Cardiac muscle cell (in vitro differentiated cells and primary cell): ENCODE data around the gene FAM53B. TPM values are rescaled to one million over a fixed set of nuclear protein-coding genes. Genes with fewer than 3 reads are reported as not detected.
"Not testable (repeated sequence)": the region's sequence is repeated elsewhere in the genome, so short reads cannot be mapped to it uniquely, and the experiment has no call there.

Experiments used
- DNase-seq, 2 donors: peaks; one replicate each; pipeline versions ENCODE4 v3.0.0 to v3.0.0-alpha.2; 2010 to 2017; ENCODE audit warnings: low read depth in 1 of 2, low spot score in 1 of 2
- H3K27ac ChIP-seq: fragments of 200-600 bp; sonication (generic); 2 replicates; pipeline ENCODE4 v1.5.1; 2016
- H3K27me3 ChIP-seq: fragments of 200-600 bp; sonication (generic); 2 replicates; pipeline ENCODE4 v1.6.0; 2016; ENCODE audit warnings: control low read depth
- H3K36me3 ChIP-seq: fragments of 200-600 bp; sonication (generic); 2 replicates; pipeline ENCODE4 v1.5.1; 2016; ENCODE audit warnings: control low read depth
- H3K4me1 ChIP-seq: fragments of 200-600 bp; sonication (generic); 2 replicates; pipeline ENCODE4 v1.8.1; 2017; ENCODE audit warnings: low read depth, mild to moderate bottlenecking, mixed run types
- H3K4me3 ChIP-seq: fragments of 200-600 bp; sonication (generic); 2 replicates; pipeline ENCODE4 v1.5.1; 2016; ENCODE audit warnings: mild to moderate bottlenecking
- H3K9me3 ChIP-seq: fragments of 200-600 bp; sonication (generic); 2 replicates; pipeline ENCODE4 v1.5.1; 2017; ENCODE audit warnings: low read depth, mild to moderate bottlenecking, control low read depth
- polyA plus RNA-seq: library from polyadenylated mRNA; unstranded; fragments of >200 nt; fragmentation: Nextera tagmentation; extraction: Ambion mirVana; gene quantifications from 2 replicates; pipeline ENCODE4 v1.2.1, GENCODE V29; 2016
- total RNA-seq: library from RNA; depleted of rRNA; stranded (reverse); fragments of >200 nt; gene quantifications from 2 replicates; pipeline ENCODE4 v1.2.3, GENCODE V29; 2016
- TF ChIP-seq, protein P1 (sequence below): IDR thresholded peaks from 2 replicates; pipeline ENCODE4 v1.5.1; 2012; ENCODE audit warnings: low read depth, mild to moderate bottlenecking, low read length

FAM53B gene
- total and polyA plus RNA-seq, 2 experiments from 2014 or later, result 10.2 to 34.8 TPM

DNA sequence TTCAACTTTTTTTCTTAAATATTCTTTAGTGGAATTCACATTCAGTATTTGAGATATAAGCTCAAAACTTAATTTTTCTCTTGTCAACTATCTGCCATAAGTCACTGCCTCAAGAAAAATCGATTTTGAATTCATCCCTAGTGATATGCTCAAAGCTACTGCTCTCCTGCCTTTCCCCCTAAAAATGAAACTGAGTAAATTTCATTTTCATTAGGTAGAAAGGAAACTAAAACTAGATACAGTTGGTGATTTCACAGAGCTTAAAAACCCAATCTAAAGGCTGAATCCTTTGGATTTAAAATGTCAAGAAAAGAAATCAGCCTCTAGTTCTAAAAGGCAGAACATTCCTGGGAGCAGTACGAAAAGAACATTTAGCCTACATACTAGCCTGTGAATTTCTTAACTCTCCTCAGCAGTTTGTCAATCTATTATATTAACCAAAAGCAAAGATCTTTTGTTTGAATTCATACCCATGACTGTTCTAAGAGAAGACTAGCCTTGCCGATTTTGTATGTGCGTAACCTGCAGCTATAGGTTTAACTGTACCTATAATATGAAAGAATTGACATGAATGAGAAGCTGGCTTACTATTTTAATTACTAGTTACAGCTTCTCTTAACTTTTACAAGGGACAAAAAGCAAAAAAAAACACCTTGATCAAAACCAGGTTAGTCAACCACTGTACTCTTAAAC lies 4.9 kb upstream of the FAM53B start:
- TF ChIP-seq, protein P1, sequence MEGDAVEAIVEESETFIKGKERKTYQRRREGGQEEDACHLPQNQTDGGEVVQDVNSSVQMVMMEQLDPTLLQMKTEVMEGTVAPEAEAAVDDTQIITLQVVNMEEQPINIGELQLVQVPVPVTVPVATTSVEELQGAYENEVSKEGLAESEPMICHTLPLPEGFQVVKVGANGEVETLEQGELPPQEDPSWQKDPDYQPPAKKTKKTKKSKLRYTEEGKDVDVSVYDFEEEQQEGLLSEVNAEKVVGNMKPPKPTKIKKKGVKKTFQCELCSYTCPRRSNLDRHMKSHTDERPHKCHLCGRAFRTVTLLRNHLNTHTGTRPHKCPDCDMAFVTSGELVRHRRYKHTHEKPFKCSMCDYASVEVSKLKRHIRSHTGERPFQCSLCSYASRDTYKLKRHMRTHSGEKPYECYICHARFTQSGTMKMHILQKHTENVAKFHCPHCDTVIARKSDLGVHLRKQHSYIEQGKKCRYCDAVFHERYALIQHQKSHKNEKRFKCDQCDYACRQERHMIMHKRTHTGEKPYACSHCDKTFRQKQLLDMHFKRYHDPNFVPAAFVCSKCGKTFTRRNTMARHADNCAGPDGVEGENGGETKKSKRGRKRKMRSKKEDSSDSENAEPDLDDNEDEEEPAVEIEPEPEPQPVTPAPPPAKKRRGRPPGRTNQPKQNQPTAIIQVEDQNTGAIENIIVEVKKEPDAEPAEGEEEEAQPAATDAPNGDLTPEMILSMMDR, result no peak
- no peak for DNase-seq
- Histone ChIP-seq H3K4me1 (no peaks in the 10 kb centered on the region), H3K9me3 (no peaks in the 10 kb centered on the region), H3K27ac (no peak overlapping the region), H3K4me3 (no peak overlapping the region), H3K36me3 (no peaks in the 10 kb centered on the region), H3K27me3 (no peaks in the 10 kb centered on the region)

DNA sequence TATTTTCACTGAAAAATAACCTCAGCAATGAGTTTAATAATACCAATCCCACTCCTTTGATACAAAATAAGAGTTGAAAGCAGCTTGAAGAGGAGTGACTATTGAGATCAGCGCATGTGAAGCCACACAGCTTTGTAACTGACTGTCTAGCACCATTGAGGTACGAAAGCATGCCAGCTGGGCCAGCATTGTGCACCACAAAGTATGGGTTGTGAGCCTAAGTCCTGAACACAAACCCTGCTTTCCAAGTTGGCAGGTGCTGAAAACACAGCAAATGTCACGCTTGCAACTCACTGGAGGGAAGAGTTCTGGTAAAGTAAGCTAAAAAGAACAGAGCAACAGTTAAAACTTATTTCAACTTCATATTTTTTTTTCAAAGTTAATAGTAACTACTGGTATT lies 4.0 kb upstream of the FAM53B start:
- Histone ChIP-seq H3K9me3 (no peaks in the 10 kb centered on the region), H3K4me3 (no peak overlapping the region), H3K27ac (no peak overlapping the region), H3K4me1 (no peaks in the 10 kb centered on the region), H3K27me3 (no peaks in the 10 kb centered on the region), H3K36me3 (no peaks in the 10 kb centered on the region)
- DNase-seq, result peak in 1 of 2 donors; percentile 36
- TF ChIP-seq, protein P1, result no peak

DNA sequence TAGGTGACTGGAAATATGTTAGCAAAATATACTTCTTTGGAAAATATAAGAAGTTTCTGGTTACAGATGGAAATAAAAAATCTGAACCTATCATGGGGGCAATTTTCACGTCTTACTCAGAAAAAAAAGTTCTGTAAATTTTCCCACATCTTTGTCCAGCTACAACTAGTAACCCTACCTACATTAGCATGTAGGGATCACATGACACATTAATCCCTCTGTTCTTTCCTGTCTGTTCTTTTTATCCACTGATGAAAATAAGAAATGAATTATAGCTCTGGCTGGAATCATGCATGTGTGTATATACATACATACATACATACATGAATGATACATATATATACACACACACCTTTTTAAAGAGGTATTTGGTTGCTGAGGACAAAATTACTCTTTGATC lies 3.6 kb upstream of the FAM53B start:
- Histone ChIP-seq H3K4me1 (no peaks in the 10 kb centered on the region), H3K27me3 (no peaks in the 10 kb centered on the region), H3K36me3 (no peaks in the 10 kb centered on the region), H3K4me3 (no peak overlapping the region), H3K9me3 (no peaks in the 10 kb centered on the region), H3K27ac (no peak overlapping the region)
- TF ChIP-seq, protein P1, result no peak
- DNase-seq, result no peak

DNA sequence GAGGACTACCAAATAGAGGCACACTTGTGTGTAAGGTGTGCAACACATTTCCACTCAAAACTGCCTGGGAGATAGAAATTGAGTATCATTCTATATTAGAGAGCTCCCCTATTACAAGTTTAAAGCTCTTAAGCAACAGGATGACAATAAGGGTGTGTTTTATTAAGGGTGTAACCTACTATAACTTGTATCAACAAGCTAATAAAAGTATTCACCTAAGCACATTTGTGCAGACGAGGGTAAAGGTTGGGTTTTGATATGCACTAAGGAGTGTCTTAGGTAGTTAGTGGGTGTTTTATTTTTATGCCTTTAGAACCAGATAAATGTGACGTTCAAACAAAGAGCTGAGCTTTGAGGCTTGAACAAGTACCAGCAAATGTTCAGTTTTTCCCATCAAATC lies 2.8 kb upstream of the FAM53B start:
- no peaks in the 10 kb centered on the region for H3K36me3 ChIP-seq
- peaks cover 3% of the 10 kb centered on the region for H3K4me1 ChIP-seq
- H3K27ac ChIP-seq, result no peak overlapping the region
- TF ChIP-seq, protein P1, result no peak
- H3K4me3 ChIP-seq, result no peak overlapping the region
- no peaks in the 10 kb centered on the region for H3K27me3 ChIP-seq
- H3K9me3 ChIP-seq, result no peaks in the 10 kb centered on the region
- DNase-seq, result no peak

DNA sequence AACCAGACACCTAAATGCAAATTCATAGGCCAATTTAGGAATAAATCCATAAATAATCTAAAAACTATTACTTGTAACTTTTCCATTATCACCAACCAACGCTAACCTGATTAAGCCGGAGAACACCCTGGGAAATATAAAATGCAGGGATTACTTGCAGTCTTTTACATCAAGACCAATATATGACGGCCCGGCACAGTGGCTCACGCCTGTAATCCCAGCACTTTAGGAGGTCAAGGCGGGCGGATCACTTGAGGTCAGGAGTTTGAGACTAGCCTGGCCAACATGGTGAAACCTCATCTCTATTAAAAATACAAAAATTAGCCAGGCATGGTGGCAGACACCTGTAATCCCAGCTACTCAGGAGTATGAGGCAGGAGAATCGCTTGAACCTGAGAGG lies 2.3 kb upstream of the FAM53B start:
- not testable (repeated sequence) for H3K27ac ChIP-seq

DNA sequence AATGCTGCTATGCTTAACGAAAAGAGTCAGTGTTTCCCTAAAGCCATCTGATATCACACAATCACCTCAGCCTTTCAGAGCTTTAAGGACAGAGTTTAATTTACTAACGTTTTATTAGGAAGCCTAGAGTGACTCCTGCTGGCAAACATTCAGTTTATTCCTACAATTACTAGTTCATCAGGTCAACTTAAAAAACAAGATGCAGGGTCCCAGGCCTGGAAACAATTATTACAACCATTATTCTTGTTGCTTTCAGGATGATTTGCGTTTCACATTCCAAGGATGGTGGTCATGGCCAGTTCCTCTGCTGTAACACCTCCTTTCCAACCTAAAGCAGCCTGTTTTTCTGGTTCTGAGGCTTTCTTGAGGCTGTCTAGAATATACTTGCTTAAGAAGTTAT lies 1.5 kb upstream of the FAM53B start:
- H3K36me3 ChIP-seq, result no peaks in the 10 kb centered on the region
- no peaks in the 10 kb centered on the region for H3K9me3 ChIP-seq
- TF ChIP-seq, protein P1, result peak; percentile 39
- peaks cover 14% of the 10 kb centered on the region for H3K4me1 ChIP-seq
- no peak overlapping the region for H3K27ac ChIP-seq
- DNase-seq, result peak; percentile 59 to 75
- H3K27me3 ChIP-seq, result no peaks in the 10 kb centered on the region
- H3K4me3 ChIP-seq, result no peak overlapping the region

More for the DNA sequence above, 2.3 kb upstream of the FAM53B start:
- H3K27me3 ChIP-seq, H3K4me1 ChIP-seq, DNase-seq, H3K9me3 ChIP-seq, H3K36me3 ChIP-seq, H3K4me3 ChIP-seq: not testable (repeated sequence)
